Right ventricle myocardium inferior (tissue), 1 donor: Measurements from ENCODE around the gene PRRC2B. TPM values are rescaled to one million over a fixed set of nuclear protein-coding genes. Genes with fewer than 3 reads are reported as not detected.

Experiments
- ATAC-seq: fragments of 200-7000 bp; cut with Tn5 transposase; one replicate; pipeline ENCODE4 v1.9.1; 2020; ENCODE audit warnings: mild to moderate bottlenecking, moderate library complexity
- DNase-seq: peaks from one replicate; pipeline ENCODE4 v3.0.0; 2021; ENCODE audit errors: missing footprints
- intact Hi-C: fragments of 100-400 bp; cut with DNase I; formaldehyde crosslinking; loops from one replicate; pipeline ENCODE4 v1.11.0; 2022
- total RNA-seq: library from RNA; stranded (reverse); fragmentation: NEBNext Ultra II Directional; extraction: Animal tissue kit (Norgen Biotek cat#: 25700); gene quantifications from one replicate; pipeline ENCODE4 v1.2.1, GENCODE V29; 2021
- donor health status: DM: no; HTN: yes; CAD: no; lungs with severe emphysema.

PRRC2B gene
- total RNA-seq, 1 donor from 2014 or later: 142 TPM

DNA sequence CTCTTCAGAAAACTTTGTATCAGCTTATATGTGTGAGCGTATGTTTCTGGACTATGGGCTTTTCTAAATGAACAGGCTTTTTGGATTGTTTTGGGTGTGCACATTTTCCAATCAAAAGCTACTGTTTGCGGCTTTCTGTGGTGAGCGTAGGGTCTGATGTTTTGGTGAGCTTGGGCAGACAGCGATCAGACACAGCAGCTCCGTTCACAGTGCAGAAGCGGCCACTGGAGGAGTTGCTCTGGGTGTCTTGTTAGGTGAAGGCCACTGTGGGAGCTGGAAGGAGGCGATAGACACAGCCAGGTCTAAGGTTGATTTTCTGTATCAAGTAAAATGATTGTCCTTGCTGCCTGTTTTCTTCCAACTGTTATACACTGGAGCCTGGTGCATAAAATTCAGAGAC lies 11.1 kb downstream of the PRRC2B start:
- no peak for DNase-seq
- intact Hi-C loops: loop anchor here (5.0 kb wide), 1 partner anchor 33 kb away; no protein-coding TSS in a partner anchor
- no peak for ATAC-seq

DNA sequence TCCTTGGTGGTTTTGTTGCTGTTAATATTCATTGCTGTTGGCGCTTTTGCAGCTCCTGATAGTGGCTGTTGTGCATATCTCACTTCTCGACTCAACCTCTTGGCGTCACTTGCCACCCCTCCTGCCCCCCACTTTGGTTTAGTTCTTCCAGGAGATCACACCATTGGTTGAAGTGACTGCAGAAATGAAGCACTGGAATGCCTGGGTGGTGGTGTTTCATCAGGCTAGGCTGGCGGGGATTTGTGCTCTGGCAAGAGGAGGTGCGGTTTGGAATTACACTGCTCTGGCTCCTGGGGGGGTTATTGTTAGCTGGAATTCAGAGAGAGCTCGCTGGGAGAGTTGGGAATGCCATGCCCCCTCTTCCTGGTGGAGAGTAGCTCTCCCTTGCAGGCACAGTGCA lies 11.5 kb downstream of the PRRC2B start:
- intact Hi-C loops: loop anchor here (5.0 kb wide), 1 partner anchor 33 kb away; no protein-coding TSS in a partner anchor
- peak; percentile 78 for DNase-seq
- ATAC-seq: peak; percentile 70

DNA sequence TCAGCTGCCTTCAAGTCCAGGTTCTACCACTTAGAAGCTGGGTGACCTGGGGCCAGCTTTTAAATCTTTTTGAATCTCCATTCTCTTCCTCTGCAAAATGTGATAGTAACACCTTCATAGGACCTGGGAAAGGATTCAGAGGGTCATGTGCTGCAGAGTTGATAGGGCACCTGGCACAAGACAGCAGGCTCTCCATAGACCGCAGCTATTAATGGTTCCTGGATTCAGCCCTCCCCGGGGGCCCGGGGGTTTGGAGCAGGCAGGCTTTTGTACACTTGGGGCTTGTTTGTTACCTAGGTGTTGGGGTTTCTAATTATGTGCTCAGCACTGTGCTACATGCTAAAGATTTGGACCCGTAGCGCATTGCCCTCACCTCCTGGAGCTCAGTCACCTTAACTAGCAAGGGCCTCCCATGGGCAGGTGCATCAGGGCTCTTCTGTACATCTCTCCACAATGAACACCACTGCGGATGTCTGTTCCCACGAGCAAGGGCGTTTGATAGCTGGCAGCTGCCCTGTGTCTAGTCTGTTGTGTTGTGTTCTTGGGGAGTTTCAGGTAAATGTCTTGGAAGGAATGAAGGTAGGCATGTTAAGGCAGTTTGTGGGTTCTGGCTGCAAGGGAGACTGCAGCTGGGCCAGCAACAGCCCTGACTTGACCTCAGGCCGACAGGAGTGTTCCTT lies 12.1 kb downstream of the PRRC2B start:
- ATAC-seq (peak; percentile 33), DNase-seq (no peak)
- intact Hi-C loops: loop anchor here (2.0 to 5.0 kb wide), 2 partner anchors 15 to 34 kb away; no protein-coding TSS in a partner anchor

DNA sequence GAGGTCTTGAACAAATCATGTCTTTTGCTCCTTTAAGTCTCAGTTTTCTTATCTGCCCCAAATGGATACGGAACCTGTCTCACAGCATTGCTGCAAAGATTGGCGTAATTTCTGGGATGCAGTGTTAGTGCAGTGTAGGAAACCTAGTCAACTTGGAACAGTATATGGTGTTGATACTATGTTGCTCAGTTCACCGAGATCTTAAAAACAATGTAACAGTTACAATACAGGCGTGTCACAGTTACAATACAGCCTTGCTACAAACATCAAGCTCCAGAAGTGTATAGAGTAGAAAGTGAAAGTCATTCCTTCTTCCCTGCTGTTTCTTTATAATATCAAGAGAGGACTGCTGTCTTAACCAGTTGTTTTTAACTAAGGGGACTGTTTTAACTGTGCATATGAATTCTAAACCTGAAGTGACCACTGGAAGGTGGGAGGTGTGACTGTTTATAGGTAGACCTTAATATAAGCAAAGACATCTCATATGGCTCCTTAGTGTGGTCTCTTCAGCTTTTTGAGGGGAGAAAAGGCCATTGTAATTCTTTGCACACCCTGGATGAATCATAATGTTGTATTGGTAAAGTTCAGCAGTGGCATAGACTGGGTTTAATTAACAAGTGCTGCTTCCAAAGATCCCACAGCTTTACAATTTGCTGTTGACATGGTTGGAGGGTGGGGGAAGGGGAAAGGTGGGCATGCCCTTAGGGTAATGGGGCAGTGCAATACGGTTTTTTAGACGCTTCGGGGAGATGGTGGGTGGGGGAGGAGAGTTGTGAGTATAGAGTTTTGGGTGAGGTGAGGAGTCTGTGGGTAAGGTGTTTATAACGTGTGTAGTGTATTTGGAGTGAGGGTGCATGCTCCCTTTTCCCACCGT lies 12.9 kb downstream of the PRRC2B start:
- no peak for DNase-seq
- intact Hi-C loops: loop anchor here (2.0 to 5.0 kb wide), 2 partner anchors 14 to 34 kb away; no protein-coding TSS in a partner anchor
- ATAC-seq: no peak

DNA sequence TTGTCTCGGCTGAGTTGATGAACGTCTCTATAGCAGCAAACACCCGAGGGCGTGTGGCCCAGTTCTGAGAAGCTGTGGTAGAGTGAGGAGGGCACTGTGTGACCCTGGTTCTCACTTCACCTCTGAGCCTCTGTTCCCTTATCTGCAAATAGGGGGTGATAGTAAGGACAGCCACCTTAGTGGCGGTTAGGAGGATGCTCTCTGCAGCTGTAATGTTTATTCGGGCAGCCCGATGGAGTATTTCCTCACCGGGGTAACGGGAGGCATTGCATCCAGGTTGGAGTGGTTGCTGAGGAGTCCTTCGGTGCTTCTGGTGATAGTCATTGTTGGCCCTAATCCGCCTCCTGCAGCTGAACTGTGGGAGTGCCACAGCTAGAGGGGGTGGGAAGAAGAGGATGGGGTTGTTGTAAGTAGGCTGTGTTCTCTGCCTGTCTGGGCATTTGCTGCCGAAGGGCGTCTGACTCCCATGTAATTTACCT lies 13.9 kb downstream of the PRRC2B start:
- peak; percentile 57 for ATAC-seq
- no peak for DNase-seq
- intact Hi-C loops: loop anchor here (2.0 to 5.0 kb wide), 2 partner anchors 13 to 35 kb away; no protein-coding TSS in a partner anchor

DNA sequence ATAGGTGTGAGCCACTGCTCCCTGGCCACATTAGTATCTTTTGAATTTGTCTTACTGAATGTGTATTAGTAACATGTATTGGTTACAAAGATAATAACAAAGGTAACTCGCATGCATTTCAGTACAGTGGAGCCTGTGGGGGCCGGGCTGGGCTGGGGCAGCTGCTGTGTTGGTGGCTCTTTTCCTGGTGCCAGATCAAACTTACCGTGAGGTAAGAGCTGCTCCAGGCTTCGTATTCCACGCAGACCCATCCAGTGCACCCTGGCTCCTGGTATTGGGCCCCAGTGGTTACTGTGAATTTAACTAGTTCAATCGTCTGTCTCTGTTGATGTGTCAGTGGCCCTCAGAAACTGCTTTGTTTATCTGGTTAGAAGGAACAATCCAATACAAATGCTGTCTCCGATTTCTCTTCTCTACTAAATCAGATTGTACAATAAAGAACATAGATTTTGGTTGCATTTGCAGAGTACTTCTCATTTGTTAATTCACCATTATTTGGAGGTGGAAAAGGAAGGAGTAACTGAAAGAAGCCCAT lies 15.6 kb downstream of the PRRC2B start:
- no peak for DNase-seq
- no peak for ATAC-seq
- intact Hi-C loops: loop anchor here (5.0 kb wide), 1 partner anchor 37 kb away; no protein-coding TSS in a partner anchor

DNA sequence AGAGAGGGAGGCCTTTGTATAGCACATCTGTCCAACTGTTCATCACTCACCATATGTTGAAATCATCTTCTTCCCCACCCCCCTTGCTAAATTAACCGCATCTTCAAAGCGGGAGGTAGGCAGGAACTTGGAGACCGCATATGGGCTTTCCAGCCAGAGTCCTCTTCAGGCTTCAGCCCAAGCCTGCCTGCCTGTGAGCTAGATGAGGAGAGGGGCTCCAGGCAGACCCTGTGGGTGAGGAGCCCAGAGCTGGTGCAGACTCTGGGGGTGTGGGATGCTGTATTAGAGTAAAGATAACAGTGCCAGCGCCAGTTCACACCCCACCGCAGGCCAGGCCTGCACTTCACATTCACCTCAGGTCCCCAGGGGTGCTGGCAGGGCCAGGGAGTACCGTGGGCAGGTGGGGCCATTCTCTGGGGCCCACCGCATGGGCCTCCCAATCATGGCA lies 16.2 kb downstream of the PRRC2B start:
- intact Hi-C loops: no loop called here
- DNase-seq: no peak
- ATAC-seq: no peak

DNA sequence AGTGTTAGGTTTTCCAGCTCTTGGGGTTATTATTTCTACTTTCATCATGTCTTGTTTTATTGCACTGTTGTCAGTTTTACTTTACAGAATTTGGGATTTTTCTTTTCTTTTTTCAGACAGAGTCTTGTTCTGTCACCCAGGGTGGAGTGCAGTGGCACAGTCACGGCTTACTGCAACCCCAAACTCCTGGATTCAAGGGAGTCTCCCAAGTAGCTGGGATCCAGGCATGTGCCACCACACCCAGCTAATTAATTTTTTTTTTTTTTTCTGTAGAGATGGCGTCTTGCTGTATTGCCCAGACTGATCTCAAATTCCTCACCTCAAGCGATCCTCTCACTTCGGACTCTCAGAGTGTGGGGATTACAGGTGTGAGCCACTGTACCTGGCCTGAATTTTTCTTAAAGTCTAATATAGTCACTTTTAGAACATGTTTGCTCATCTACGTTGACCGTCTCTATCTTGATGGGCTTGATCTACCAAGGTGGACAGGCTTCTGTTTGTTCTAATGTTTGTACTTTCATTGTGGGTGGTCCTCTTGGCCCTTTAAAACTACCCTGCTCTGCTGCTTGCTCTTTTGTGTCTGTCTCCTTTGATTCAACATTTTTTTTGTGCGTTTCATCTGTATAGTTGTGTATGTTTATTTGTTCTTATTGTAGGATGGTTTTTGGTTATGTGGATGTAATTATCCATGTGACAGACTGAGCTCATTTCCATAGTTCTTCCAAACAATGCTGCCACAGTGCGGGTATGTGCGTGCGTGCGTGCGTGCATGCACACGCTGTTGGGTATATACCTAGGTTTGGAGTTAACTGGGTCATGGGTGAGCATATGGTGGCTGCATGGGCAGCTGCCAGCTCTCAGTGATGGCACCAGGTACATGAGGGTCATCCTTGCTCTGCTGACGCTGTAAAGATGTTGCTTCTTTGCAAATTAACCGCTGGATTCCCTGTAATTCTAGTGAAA lies 18.1 kb downstream of the PRRC2B start:
- intact Hi-C loops: no loop called here
- DNase-seq (no peak), ATAC-seq (no peak)

DNA sequence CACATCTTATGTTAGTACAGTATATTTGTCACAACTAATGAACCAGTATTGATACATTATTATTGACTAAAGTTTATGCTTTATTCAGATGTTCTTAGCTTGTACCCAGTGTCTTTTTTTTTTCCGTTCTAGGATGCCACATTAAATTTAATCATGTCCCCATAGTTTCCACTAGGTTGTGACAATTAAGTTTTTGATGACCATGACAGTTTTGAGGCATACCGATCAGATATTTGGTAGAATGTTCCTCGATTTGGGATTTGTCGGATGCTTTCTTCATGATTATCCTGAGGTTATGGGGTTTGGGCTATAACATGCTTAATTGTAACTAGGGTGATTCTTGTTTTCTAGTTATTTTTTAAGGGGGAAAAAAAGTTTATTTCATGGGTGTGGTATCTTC lies 22.6 kb downstream of the PRRC2B start:
- intact Hi-C loops: loop anchor here (5.0 kb wide), 1 partner anchor 64 kb away; no protein-coding TSS in a partner anchor
- DNase-seq (no peak), ATAC-seq (no peak)

DNA sequence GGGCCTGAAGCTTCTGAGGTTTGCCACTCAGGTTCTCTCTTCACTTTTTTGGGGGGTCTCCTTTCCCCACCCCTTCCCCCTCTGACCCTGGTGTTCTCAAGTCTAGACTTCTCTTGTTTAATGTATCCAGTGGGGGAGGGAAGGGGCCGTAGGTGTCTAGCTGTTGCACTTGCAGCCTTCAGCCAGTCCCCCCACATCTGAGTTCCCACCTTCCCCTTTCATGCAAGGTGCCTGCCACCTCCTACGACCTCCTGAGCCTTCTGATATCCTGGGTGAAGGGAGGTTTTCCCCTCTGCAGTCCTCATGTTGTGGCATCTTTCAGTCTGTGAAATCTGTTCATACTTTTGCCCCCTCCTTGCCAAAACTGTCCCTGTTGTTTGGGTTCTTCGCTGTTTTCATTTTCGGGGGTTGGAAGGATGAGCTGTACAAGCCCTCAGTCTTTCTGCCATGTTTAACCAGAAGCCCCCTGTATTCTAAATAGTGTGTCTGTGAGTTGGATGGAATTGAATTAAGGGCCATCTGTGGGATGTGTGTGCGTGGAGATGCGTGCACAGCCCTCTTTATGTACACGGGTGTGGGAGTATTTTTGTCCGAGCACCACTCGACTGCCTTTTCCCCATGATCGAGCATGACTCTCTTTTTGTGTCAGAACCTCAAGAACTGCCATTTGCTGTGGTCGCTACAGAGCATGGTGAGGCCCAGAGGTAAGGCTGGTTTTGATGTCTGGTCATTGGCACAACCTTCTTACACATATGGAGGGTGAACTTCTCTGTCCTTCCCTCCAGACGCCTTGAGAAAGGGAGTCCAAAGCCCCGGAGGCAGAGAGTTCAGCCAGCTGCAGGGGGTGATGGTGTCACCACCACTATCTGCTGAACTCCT lies 23.6 kb downstream of the PRRC2B start:
- intact Hi-C loops: loop anchor here (5.0 kb wide), 1 partner anchor 65 kb away; no protein-coding TSS in a partner anchor
- DNase-seq (no peak), ATAC-seq (no peak)

DNA sequence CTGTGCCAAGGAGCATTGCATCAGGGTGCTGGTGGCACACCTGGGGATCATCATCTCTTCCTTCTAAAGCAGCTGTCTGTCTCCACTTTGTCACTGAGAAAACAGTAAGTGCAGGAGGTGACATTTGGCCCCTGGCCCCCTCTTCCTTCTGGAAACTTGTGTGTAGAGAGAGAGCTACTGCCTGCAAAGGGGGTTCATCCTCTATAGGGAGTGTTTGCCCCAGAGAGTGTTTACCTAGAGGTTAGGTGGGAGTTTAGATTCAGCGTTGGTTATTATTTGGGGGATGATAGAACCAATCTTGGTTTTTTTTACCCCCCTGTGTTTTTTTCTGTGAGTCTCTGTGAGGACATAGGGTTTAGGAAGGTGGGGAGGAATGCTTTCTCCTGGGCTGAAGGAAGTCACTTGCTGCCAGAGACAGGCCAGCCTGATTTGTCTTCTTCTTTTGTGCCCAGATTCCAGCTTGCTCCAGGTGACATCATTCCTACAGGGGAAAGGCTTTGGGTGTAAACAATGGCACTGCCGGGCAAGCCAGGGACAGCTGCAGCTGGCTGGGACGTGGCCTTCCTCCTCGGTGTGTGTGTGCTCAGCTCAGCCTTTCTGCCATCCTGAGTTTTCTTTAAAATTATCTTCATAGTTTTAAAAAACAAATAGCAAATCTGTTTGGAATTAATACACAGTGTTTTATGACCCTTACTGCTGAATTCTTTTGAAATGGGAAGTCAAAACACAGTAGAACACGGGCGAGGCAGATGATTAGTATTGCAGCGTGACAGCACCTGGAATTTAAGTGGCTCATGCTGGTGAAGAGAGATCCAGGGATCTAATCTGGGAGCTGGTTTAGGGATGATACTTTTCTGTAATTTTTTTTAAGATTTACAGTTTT lies 24.5 kb downstream of the PRRC2B start:
- ATAC-seq: no peak
- intact Hi-C loops: loop anchor here (5.0 kb wide), 1 partner anchor 66 kb away; no protein-coding TSS in a partner anchor
- DNase-seq: no peak

DNA sequence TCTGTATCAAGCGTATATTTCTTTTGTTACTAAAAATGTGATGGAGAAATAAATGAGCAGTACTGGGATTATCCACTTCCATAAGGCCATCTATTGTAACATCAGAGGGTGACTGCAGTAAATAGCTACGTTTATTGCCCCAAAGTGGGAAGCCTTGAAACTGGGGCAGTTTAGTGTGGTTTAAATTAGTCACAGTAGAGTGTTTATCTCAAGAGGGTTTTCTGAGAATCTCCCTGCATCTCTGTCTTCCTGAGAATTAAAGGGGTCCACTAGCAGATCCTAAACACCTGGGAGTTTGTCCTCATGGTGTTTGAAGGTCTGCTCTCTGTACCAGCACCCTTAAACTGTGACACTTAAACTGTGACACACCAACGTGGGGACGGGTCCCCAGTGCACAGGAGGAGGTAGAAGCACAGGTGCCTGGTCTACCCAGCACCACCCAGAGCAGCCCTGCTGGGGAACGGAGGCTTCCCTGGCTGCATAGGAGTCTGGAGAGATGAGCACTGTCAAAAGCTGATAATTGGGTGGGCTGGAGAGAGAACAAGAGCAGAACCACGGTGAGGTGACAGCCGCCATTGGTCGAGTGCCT lies 25.2 kb downstream of the PRRC2B start:
- intact Hi-C loops: loop anchor here (5.0 kb wide), 1 partner anchor 67 kb away; no protein-coding TSS in a partner anchor
- ATAC-seq (no peak), DNase-seq (no peak)

DNA sequence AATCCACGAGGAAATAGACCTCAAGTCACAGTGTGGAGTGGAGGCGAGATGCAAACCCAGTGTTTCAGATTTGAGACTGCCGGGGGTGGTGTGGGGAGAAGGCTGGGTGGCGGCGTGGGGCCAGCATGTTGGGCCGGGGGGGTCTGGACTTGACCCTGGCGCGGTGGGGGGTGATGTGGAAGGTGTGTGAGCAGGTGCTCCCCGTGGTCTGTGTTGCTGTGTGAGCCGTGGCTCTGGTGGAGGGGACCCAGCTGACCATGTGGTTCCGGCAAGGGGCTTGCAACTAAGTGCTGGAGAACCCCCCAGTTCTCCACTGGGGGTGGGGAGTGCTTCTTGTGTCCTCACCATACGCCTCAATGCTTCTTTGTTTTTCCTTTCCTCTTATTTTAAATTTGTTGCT lies 25.8 kb downstream of the PRRC2B start:
- ATAC-seq: no peak

DNA sequence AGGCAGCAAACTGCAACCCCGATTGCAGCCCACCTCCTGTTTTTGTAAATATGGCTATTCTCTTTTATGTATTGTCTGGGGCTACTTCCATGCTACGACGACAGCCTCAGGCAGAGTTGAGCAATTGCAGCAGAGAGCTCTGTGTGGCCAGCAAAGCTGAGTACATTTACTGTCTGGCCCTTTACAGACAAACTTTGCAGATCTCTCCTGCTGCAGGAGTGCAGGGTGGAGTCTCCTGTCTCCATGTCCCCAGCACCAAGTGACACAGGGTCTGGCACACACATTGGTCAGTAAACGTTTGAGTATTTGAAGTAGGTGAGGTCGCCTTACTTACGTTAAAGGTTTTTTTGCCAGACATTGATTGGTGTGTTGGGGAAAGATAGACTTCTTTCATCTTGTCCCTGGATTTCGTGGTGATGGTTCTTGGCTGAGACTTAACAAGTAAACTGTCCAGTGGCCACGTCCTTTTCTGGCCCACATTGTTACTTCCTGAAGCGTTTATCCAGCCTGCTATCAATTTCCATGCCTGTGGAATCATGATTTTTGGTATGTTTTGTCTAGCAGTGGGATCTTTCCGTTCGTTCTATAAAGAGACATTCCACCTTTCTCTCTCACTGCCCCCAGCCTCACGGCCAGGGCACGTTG lies 27.2 kb downstream of the PRRC2B start:
- no peak for ATAC-seq
- intact Hi-C loops: loop anchor here (2.0 to 5.0 kb wide), 2 partner anchors 14 to 49 kb away; no protein-coding TSS in a partner anchor
- no peak for DNase-seq

More for the DNA sequence above, 25.8 kb downstream of the PRRC2B start:
- DNase-seq: no peak
- intact Hi-C loops: loop anchor here (2.0 to 5.0 kb wide), 3 partner anchors 13 to 67 kb away; no protein-coding TSS in a partner anchor

DNA sequence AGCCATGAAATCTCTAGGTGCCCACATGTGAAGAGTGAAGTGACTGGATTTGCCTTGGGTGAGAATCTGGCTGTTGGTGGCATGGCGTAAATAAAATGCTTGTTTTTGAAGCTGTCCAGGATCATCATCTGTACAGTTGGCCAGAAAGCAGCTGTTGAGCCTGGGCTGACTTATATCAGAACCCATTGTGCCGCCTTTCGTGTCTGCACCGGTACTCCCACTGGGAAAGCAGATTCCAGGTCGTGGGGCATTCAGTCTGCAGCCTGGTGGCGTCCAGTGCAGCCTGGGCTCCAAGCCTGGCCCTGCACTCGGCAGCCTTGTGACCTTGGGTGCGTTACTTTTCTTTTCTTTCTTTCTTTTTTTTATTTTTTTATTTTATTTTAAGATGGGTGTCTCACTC lies 27.8 kb downstream of the PRRC2B start:
- ATAC-seq: no peak
- intact Hi-C loops: loop anchor here (2.0 to 5.0 kb wide), 2 partner anchors 15 to 49 kb away; no protein-coding TSS in a partner anchor
- no peak for DNase-seq
